22Rv1 (cell line): ENCODE measurements around the gene CRB1.

Experiments
- H3K27ac ChIP-seq: fragments of 450-650 bp; 2 replicates; pipeline ENCODE4 v1.5.1; 2017
- CTCF ChIP-seq: fragments of 450-650 bp; IDR thresholded peaks from 2 replicates; pipeline ENCODE4 v1.5.1; 2017; ENCODE audit warnings: mild to moderate bottlenecking
- ZFX ChIP-seq: fragments of 450-650 bp; IDR thresholded peaks from 2 replicates; pipeline ENCODE4 v1.6.1; 2017; ENCODE audit warnings: antibody characterized with exemption, borderline replicate concordance

Gene CRB1

GRCh38 chr1:197451381-197451780 lies 183.3 kb downstream of the CRB1 start:
- H3K27ac ChIP-seq = no peak overlapping the region
- TF ChIP-seq ZFX (no peak), CTCF (no peak)

GRCh38 chr1:197453376-197454058 lies 185.5 kb downstream of the CRB1 start:
- no peak for TF ChIP-seq CTCF

GRCh38 chr1:197462539-197462938 lies 194.5 kb downstream of the CRB1 start:
- no peak overlapping the region for H3K27ac ChIP-seq
- TF ChIP-seq CTCF = no peak

More at GRCh38 chr1:197453376-197454058, 185.5 kb downstream of the CRB1 start:
- no peak overlapping the region for H3K27ac ChIP-seq

- H3K27ac ChIP-seq = no peak overlapping the region
- TF ChIP-seq CTCF (no peak), ZFX (no peak)
These were observed 195.1 kb downstream of the CRB1 start for GRCh38 chr1:197463142-197463541.

- H3K27ac ChIP-seq = no peak overlapping the region
- no peak for TF ChIP-seq CTCF
- TF ChIP-seq ZFX = no peak
These were observed 196.0 kb downstream of the CRB1 start for GRCh38 chr1:197464044-197464443.

- H3K27ac ChIP-seq = no peak overlapping the region
- no peak for TF ChIP-seq CTCF
- no peak for TF ChIP-seq ZFX
These were observed 197.7 kb downstream of the CRB1 start for GRCh38 chr1:197465528-197466327.

GRCh38 chr1:197466813-197467212 lies 198.8 kb downstream of the CRB1 start:
- TF ChIP-seq ZFX (no peak), CTCF (no peak)
- H3K27ac ChIP-seq = no peak overlapping the region
